Astrocyte (in vitro differentiated cells and primary cell): Measurements from ENCODE around the gene FLT1. TPM values are rescaled to one million over a fixed set of nuclear protein-coding genes. Genes with fewer than 3 reads are reported as not detected.
A peak's percentile ranks its signal among the peaks of the same experiment; 100 is the strongest.

Experiments used
- DNase-seq: peaks from one replicate; pipeline ENCODE4 v3.0.0-alpha.2; 2010; ENCODE audit warnings: low read depth
- FAIRE-seq: peaks from 2 replicates; lab custom pipeline; 2011; peaks lifted over from hg19 to GRCh38; lab: Jason Lieb, UNC
- H2AFZ ChIP-seq: 2 replicates; pipeline ENCODE4 v1.6.0; 2012; ENCODE audit warnings: low read depth, low read length, inconsistent platforms
- H3K27ac ChIP-seq: 2 replicates; pipeline ENCODE4 v1.5.1; 2011; ENCODE audit warnings: low read depth, low read length, inconsistent platforms
- H3K27me3 ChIP-seq: 2 replicates; pipeline ENCODE4 v1.6.0; 2011; ENCODE audit warnings: low read length, inconsistent platforms; ENCODE audit not compliant: insufficient read depth
- H3K36me3 ChIP-seq: 2 replicates; pipeline ENCODE4 v1.5.1; 2011; ENCODE audit warnings: low read length, inconsistent platforms; ENCODE audit not compliant: insufficient read depth
- H3K4me1 ChIP-seq: 2 replicates; pipeline ENCODE4 v1.5.1; 2011; ENCODE audit warnings: low read length, inconsistent platforms; ENCODE audit not compliant: insufficient read depth
- H3K4me2 ChIP-seq: 2 replicates; pipeline ENCODE4 v1.6.0; 2012; ENCODE audit warnings: low read length, inconsistent platforms
- H3K4me3 ChIP-seq: 2 replicates; pipeline ENCODE4 v1.5.1; 2011; ENCODE audit warnings: low read depth, mild to moderate bottlenecking, low read length, inconsistent platforms; ENCODE audit not compliant: insufficient read depth
- H3K79me2 ChIP-seq: 2 replicates; pipeline ENCODE4 v1.6.0; 2012; ENCODE audit warnings: mild to moderate bottlenecking, low read length, inconsistent platforms; ENCODE audit not compliant: insufficient read depth
- H3K9ac ChIP-seq: 2 replicates; pipeline ENCODE4 v1.6.0; 2012; ENCODE audit warnings: mild to moderate bottlenecking, low read length, inconsistent platforms
- H3K9me3 ChIP-seq: 2 replicates; pipeline ENCODE4 v1.5.1; 2012; ENCODE audit warnings: low read depth, mild to moderate bottlenecking, low read length, inconsistent platforms; ENCODE audit not compliant: insufficient read depth
- H4K20me1 ChIP-seq: 2 replicates; pipeline ENCODE4 v1.6.0; 2012; ENCODE audit warnings: low read length, inconsistent platforms; ENCODE audit not compliant: insufficient read depth
- H3K27ac Mint-ChIP-seq: one replicate; pipeline ENCODE4 v1.8.0; 2021; ENCODE audit warnings: mild to moderate bottlenecking, mixed read lengths; ENCODE audit not compliant: unreplicated experiment
- H3K27me3 Mint-ChIP-seq: one replicate; pipeline ENCODE4 v1.8.0; 2021; ENCODE audit warnings: low read depth, mixed read lengths; ENCODE audit not compliant: unreplicated experiment
- H3K36me3 Mint-ChIP-seq: one replicate; pipeline ENCODE4 v1.8.0; 2021; ENCODE audit warnings: low read depth, mixed read lengths; ENCODE audit not compliant: unreplicated experiment
- H3K4me1 Mint-ChIP-seq: one replicate; pipeline ENCODE4 v1.8.0; 2021; ENCODE audit warnings: low read depth, mixed read lengths; ENCODE audit not compliant: unreplicated experiment
- H3K4me3 Mint-ChIP-seq: one replicate; pipeline ENCODE4 v1.8.0; 2021; ENCODE audit warnings: mild to moderate bottlenecking, moderate library complexity, mixed read lengths; ENCODE audit not compliant: unreplicated experiment
- H3K9me3 Mint-ChIP-seq: one replicate; pipeline ENCODE4 v1.8.0; 2021; ENCODE audit warnings: mild to moderate bottlenecking, mixed read lengths; ENCODE audit not compliant: unreplicated experiment
- CTCF ChIP-seq: IDR thresholded peaks from 2 replicates; pipeline ENCODE4 v1.5.1; 2011; ENCODE audit warnings: low read depth, mild to moderate bottlenecking, inconsistent platforms, low read length, moderate library complexity; ENCODE audit not compliant: insufficient read depth
- EZH2 ChIP-seq: IDR thresholded peaks from 2 replicates; pipeline ENCODE4 v1.6.1; 2012; ENCODE audit warnings: mild to moderate bottlenecking, low read length, inconsistent platforms; ENCODE audit not compliant: insufficient read depth
- total RNA-seq: library from RNA; stranded (reverse); gene quantifications from 2 replicates; pipeline ENCODE4 v1.2.1, GENCODE V29; 2021

FLT1 gene
- total RNA-seq, 1 donor from 2014 or later, result 7.3 TPM

- no peaks in the 10 kb centered on the region for H3K36me3 Mint-ChIP-seq
- H3K9me3 Mint-ChIP-seq, result no peaks in the 10 kb centered on the region
- FAIRE-seq (peak; percentile 71), DNase-seq (peak; percentile 89)
- H4K20me1 ChIP-seq, result no peaks in the 10 kb centered on the region
- H3K4me1 ChIP-seq, result peaks cover 7% of the 10 kb centered on the region
- H2AFZ ChIP-seq, result no peak overlapping the region
- H3K27ac Mint-ChIP-seq, result peak overlapping the region; percentile 4
- H3K27me3 Mint-ChIP-seq, result no peaks in the 10 kb centered on the region
- TF ChIP-seq CTCF, result no peak
- no peak for TF ChIP-seq EZH2
- no peak overlapping the region for H3K4me3 Mint-ChIP-seq
- H3K4me1 Mint-ChIP-seq, result peaks cover 20% of the 10 kb centered on the region
- H3K4me3 ChIP-seq, result no peak overlapping the region
- H3K36me3 ChIP-seq, result no peaks in the 10 kb centered on the region
- peak overlapping the region; percentile 28 for H3K9ac ChIP-seq
- H3K4me2 ChIP-seq, result peak overlapping the region; percentile 68
- H3K79me2 ChIP-seq, result no peaks in the 10 kb centered on the region
- H3K27ac ChIP-seq, result peak overlapping the region; percentile 25
- no peaks in the 10 kb centered on the region for H3K9me3 ChIP-seq
- no peaks in the 10 kb centered on the region for H3K27me3 ChIP-seq
These were observed 18.8 kb downstream of the FLT1 start for GRCh38 chr13:28475916-28476725.

DNA sequence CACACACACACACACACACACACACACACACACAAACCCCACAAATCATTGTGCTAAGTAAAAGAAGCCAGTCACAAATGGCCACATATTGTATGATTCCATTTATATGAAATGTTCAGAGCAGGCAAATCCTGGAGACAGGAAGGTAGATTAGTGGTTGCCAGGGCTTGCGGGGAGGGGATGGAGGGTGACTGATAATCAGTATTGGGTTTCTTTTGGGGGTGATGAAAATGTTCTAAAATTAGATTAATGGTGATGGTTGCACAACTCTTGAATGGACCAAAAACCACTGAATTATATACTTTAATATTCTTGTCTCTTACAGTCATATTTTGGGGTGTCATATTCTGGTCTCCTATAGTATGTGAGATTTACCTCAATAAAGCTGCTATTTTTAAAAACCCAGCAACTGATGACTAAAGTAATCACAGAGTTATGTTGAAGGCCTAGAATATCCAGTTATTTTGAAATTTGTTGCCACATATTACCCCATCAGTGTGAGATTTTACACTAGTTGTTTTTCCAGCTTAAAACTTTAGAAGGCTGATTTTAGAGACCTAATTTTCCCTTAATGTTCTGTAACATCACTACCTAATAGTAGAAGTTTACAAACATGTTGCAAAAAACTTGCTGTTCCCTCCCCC lies 20.3 kb downstream of the FLT1 start:
- Histone ChIP-seq H3K27me3 (no peaks in the 10 kb centered on the region), H3K4me2 (no peak overlapping the region), H3K27ac (no peak overlapping the region), H3K4me1 (peaks cover 7% of the 10 kb centered on the region), H3K4me3 (no peak overlapping the region), H3K9ac (no peak overlapping the region), H4K20me1 (no peaks in the 10 kb centered on the region), H3K36me3 (no peaks in the 10 kb centered on the region), H3K9me3 (no peaks in the 10 kb centered on the region), H3K79me2 (no peaks in the 10 kb centered on the region), H2AFZ (no peak overlapping the region)
- FAIRE-seq (no peak), DNase-seq (no peak)
- Mint-ChIP-seq H3K4me1 (peaks cover 20% of the 10 kb centered on the region), H3K4me3 (no peak overlapping the region), H3K9me3 (no peaks in the 10 kb centered on the region), H3K36me3 (no peaks in the 10 kb centered on the region), H3K27me3 (no peaks in the 10 kb centered on the region), H3K27ac (no peak overlapping the region)
- TF ChIP-seq EZH2, result no peak
- no peak for TF ChIP-seq CTCF
